NCI-H2107 treated with DMSO at 0.1 percent for 48 hours (cell line): ENCODE measurements around the gene MARCHF11.

Experiments used
- DNase-seq: peaks from one replicate; lab custom pipeline; 2025; ENCODE audit not compliant: unreplicated experiment; lab: John Stamatoyannopoulos, UW

Gene MARCHF11

GRCh38 chr5:16134204-16134603, 45.4 kb downstream of the MARCHF11 start:
- DNase-seq: no peak

GRCh38 chr5:16131878-16132277, 47.7 kb downstream of the MARCHF11 start:
- DNase-seq: no peak

- no peak for DNase-seq
These were observed 50.6 kb downstream of the MARCHF11 start for GRCh38 chr5:16128944-16129343.

GRCh38 chr5:16127865-16128544, 51.6 kb downstream of the MARCHF11 start:
- no peak for DNase-seq

GRCh38 chr5:16120579-16120978, 59.0 kb downstream of the MARCHF11 start:
- no peak for DNase-seq

- DNase-seq: no peak
These were observed 59.8 kb downstream of the MARCHF11 start for GRCh38 chr5:16119790-16120189.

GRCh38 chr5:16115140-16115539, 64.5 kb downstream of the MARCHF11 start:
- DNase-seq: no peak

GRCh38 chr5:16108418-16108817, 71.2 kb downstream of the MARCHF11 start:
- no peak for DNase-seq

GRCh38 chr5:16104961-16105360, 74.6 kb downstream of the MARCHF11 start:
- no peak for DNase-seq

GRCh38 chr5:16095612-16096011, 84.0 kb downstream of the MARCHF11 start:
- DNase-seq: no peak

- no peak for DNase-seq
These were observed 89.3 kb downstream of the MARCHF11 start for GRCh38 chr5:16090270-16090669.

- DNase-seq: no peak
These were observed 96.6 kb downstream of the MARCHF11 start for GRCh38 chr5:16082982-16083381.

GRCh38 chr5:16082053-16082452, 97.5 kb downstream of the MARCHF11 start:
- DNase-seq: no peak

- DNase-seq: no peak
These were observed 98.1 kb downstream of the MARCHF11 start for GRCh38 chr5:16081376-16081955.

GRCh38 chr5:16076657-16077056, 102.9 kb downstream of the MARCHF11 start:
- DNase-seq: no peak

- no peak for DNase-seq
These were observed 105.2 kb downstream of the MARCHF11 start for GRCh38 chr5:16074358-16074757.

GRCh38 chr5:16072616-16073015, 107.0 kb downstream of the MARCHF11 start:
- no peak for DNase-seq

- DNase-seq: no peak
These were observed 112.2 kb downstream of the MARCHF11 start for GRCh38 chr5:16067415-16067814.

- DNase-seq: no peak
These were observed 112.8 kb downstream of the MARCHF11 start for GRCh38 chr5:16066810-16067209.

- DNase-seq: no peak
These were observed 113.3 kb downstream of the MARCHF11 start for GRCh38 chr5:16066320-16066719.

GRCh38 chr5:16065831-16066230, 113.8 kb downstream of the MARCHF11 start:
- no peak for DNase-seq

GRCh38 chr5:16064135-16064893, 115.3 kb downstream of the MARCHF11 start:
- DNase-seq: no peak
